ENCODE measurements around the gene EIF2B5.

DNA sequence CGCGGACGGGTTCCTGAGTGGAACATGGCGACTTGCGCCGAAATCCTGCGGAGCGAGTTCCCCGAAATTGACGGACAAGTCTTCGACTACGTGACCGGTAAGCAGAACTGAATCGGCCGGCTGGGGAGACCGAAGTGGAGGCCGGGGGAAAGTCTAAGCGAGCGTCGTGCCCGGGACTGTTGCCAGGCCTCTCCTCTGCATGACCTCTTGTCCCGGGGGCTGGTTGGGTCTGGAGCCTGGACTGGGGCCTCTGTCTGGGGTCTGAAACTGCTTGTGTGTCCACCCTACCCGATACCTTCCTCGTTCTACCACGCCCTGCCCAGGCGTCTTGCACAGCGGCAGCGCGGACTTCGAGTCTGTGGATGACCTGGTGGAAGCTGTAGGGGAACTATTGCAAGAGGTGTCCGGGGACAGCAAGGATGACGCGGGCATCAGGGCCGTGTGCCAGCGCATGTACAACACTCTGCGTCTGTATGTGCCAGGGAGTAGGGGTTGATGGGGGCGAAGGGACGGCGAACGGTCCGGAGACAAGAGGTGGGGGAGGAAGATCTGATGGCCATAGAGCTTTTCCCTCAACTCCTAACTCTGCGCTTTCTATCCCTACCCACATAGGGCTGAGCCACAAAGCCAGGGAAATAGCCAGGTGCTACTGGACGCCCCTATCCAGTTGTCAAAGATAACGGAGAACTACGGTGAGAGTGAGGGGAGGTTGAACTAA lies 51.2 kb downstream of the EIF2B5 start, which contains the start of gene ABCF3:
- TF ChIP-seq EZH2 (IDR thresholded peaks at IDR 0.05; ENCODE audit: borderline replicate concordance, insufficient read depth, low read depth, low read length, poor library complexity, severe bottlenecking) (no peak), CTCF (IDR thresholded peaks at IDR 0.05) (no peak)

Data from B cell (primary cell).